ENCODE data around the gene PEX26. TPM values are rescaled to one million over a fixed set of nuclear protein-coding genes. Genes with fewer than 3 reads are reported as not detected.

The PEX26 gene
- total RNA-seq, 1 experiment from 2014 or later = 47.1 TPM

GRCh38 chr22:18059473-18059872, 18.3 kb upstream of the PEX26 start:
- BruUV-seq (replicated peaks) = no TSS peak
- TF ChIP-seq, protein P1, sequence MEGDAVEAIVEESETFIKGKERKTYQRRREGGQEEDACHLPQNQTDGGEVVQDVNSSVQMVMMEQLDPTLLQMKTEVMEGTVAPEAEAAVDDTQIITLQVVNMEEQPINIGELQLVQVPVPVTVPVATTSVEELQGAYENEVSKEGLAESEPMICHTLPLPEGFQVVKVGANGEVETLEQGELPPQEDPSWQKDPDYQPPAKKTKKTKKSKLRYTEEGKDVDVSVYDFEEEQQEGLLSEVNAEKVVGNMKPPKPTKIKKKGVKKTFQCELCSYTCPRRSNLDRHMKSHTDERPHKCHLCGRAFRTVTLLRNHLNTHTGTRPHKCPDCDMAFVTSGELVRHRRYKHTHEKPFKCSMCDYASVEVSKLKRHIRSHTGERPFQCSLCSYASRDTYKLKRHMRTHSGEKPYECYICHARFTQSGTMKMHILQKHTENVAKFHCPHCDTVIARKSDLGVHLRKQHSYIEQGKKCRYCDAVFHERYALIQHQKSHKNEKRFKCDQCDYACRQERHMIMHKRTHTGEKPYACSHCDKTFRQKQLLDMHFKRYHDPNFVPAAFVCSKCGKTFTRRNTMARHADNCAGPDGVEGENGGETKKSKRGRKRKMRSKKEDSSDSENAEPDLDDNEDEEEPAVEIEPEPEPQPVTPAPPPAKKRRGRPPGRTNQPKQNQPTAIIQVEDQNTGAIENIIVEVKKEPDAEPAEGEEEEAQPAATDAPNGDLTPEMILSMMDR (IDR thresholded peaks at IDR 0.05; ENCODE audit: unreplicated experiment) = no peak
- intact Hi-C loops (cut with micrococcal nuclease) = no loop called here
- Mint-ChIP-seq H3K4me1 (ENCODE audit: insufficient read depth, unreplicated experiment) (peaks cover 31% of the 10 kb centered on the region), H3K27me3 (ENCODE audit: insufficient read depth, unreplicated experiment) (no peaks in the 10 kb centered on the region), H3K9me3 (ENCODE audit: unreplicated experiment) (no peaks in the 10 kb centered on the region), H3K36me3 (ENCODE audit: insufficient read depth, unreplicated experiment) (no peaks in the 10 kb centered on the region), H3K4me3 (ENCODE audit: unreplicated experiment) (no peak overlapping the region), H3K27ac (ENCODE audit: low read depth, unreplicated experiment) (no peak overlapping the region)
- DNase-seq (ENCODE audit: unreplicated experiment) = no peak
- CTCF ChIA-PET = interaction anchor here (0.6 to 5.1 kb wide), 4 partner anchors 11 to 111 kb away, joined by 3 to 45 read pairs (median 4); no protein-coding TSS in a partner anchor
- POLR2A ChIA-PET = interaction anchor here (0.6 to 4.5 kb wide), 2 partner anchors 24 to 27 kb away, joined by 3 to 49 read pairs; no protein-coding TSS in a partner anchor

GRCh38 chr22:18059991-18060390, 17.8 kb upstream of the PEX26 start:
- Mint-ChIP-seq H3K4me1 (ENCODE audit: insufficient read depth, unreplicated experiment) (peaks cover 36% of the 10 kb centered on the region), H3K27ac (ENCODE audit: low read depth, unreplicated experiment) (no peak overlapping the region), H3K27me3 (ENCODE audit: insufficient read depth, unreplicated experiment) (no peaks in the 10 kb centered on the region), H3K9me3 (ENCODE audit: unreplicated experiment) (no peaks in the 10 kb centered on the region), H3K36me3 (ENCODE audit: insufficient read depth, unreplicated experiment) (no peaks in the 10 kb centered on the region), H3K4me3 (ENCODE audit: unreplicated experiment) (no peak overlapping the region)
- DNase-seq (ENCODE audit: unreplicated experiment) = no peak
- TF ChIP-seq, protein P1 (IDR thresholded peaks at IDR 0.05; ENCODE audit: unreplicated experiment) = no peak
- ChIA-PET POLR2A (no interaction called here), CTCF (interaction anchor here (1.5 to 5.1 kb wide), 2 partner anchors 10 to 16 kb away, joined by 3 to 45 read pairs; no protein-coding TSS in a partner anchor)
- no TSS peak for BruUV-seq (replicated peaks)
- intact Hi-C loops (cut with micrococcal nuclease) = no loop called here

GRCh38 chr22:18060646-18061620, 16.9 kb upstream of the PEX26 start:
- Mint-ChIP-seq H3K9me3 (ENCODE audit: unreplicated experiment) (no peaks in the 10 kb centered on the region), H3K4me3 (ENCODE audit: unreplicated experiment) (no peak overlapping the region), H3K4me1 (ENCODE audit: insufficient read depth, unreplicated experiment) (peaks cover 35% of the 10 kb centered on the region), H3K27ac (ENCODE audit: low read depth, unreplicated experiment) (peak overlapping the region; percentile 77), H3K27me3 (ENCODE audit: insufficient read depth, unreplicated experiment) (no peaks in the 10 kb centered on the region), H3K36me3 (ENCODE audit: insufficient read depth, unreplicated experiment) (no peaks in the 10 kb centered on the region)
- intact Hi-C loops (cut with micrococcal nuclease) = no loop called here
- ChIA-PET POLR2A (interaction anchor here (0.5 to 1.7 kb wide), 4 partner anchors 15 to 48 kb away, joined by 3 to 7 read pairs (median 4); partner anchors contain the start of gene PEX26), CTCF (interaction anchor here (0.6 to 6.4 kb wide), 4 partner anchors 15 to 185 kb away, joined by 3 to 67 read pairs (median 4); partner anchors contain the start of gene PEX26)
- no TSS peak for BruUV-seq (replicated peaks)
- peak; percentile 49 for DNase-seq (ENCODE audit: unreplicated experiment)
- TF ChIP-seq, protein P1 (IDR thresholded peaks at IDR 0.05; ENCODE audit: unreplicated experiment) = no peak

- TF ChIP-seq, protein P1 (IDR thresholded peaks at IDR 0.05; ENCODE audit: unreplicated experiment) = no peak
- no peak for DNase-seq (ENCODE audit: unreplicated experiment)
- Mint-ChIP-seq H3K9me3 (ENCODE audit: unreplicated experiment) (no peaks in the 10 kb centered on the region), H3K27ac (ENCODE audit: low read depth, unreplicated experiment) (no peak overlapping the region), H3K27me3 (ENCODE audit: insufficient read depth, unreplicated experiment) (no peaks in the 10 kb centered on the region), H3K36me3 (ENCODE audit: insufficient read depth, unreplicated experiment) (no peaks in the 10 kb centered on the region), H3K4me3 (ENCODE audit: unreplicated experiment) (no peak overlapping the region), H3K4me1 (ENCODE audit: insufficient read depth, unreplicated experiment) (peaks cover 27% of the 10 kb centered on the region)
- intact Hi-C loops (cut with micrococcal nuclease) = no loop called here
- ChIA-PET CTCF (interaction anchor here (0.6 to 6.4 kb wide), 6 partner anchors 10 to 240 kb away, joined by 3 to 67 read pairs (median 5); partner anchors contain the start of genes MICAL3 and PEX26), POLR2A (interaction anchor here (0.6 to 1.5 kb wide), 3 partner anchors 14 to 232 kb away, joined by 3 to 6 read pairs (median 3); no protein-coding TSS in a partner anchor)
- no TSS peak for BruUV-seq (replicated peaks)
Observed at GRCh38 chr22:18062421-18062820, 15.4 kb upstream of the PEX26 start.

Measured in MCF 10A (cell line).